GM21786 (cell line): ENCODE results near the gene EFCAB5.
"Not testable (repeated sequence)": the region's sequence is repeated elsewhere in the genome, so short reads cannot be mapped to it uniquely, and the experiment has no call there.

Source experiments
- ATAC-seq: cut with Tn5 transposase; IDR thresholded peaks from one replicate; pipeline ENCODE4 v1.9.1; 2021; ENCODE audit not compliant: unreplicated experiment

Gene EFCAB5

GRCh38 chr17:30093463-30094147, 152.2 kb downstream of the EFCAB5 start:
- no peak for ATAC-seq

- ATAC-seq: no peak
Measured at GRCh38 chr17:30095507-30096244, 154.2 kb downstream of the EFCAB5 start.

DNA sequence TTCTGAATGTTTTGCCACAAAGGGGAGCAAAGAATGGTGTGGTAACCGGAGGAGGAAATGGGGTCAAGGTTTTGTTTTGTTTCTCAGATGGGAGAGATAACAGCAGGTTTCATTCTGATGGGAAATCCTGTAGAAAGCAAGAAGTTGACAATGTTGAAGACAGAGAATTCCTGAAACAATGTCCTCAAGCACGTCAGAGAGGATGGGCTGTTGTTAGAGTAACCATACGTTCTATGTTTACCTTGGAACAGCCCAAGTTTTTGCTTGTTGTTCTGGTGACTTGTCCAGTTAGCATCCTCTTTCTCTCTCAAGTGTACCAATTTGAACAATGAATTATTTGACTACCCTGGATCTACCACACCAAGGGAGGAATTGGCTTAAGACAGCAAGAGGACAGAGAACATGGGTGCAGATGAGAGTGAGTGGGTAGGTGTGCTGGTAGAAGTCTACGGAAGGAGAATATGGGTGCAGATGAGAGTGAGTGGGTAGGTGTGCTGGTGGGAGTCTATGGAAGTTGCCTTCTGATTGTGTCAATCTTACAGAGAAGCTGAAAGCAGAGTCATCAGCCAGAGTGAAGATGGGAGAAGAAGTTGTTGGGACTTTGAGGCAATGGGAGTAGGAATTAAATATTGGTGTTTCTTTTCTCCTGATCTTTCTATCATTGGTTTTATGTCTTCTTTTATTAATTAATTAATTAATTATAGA, 160.4 kb downstream of the EFCAB5 start:
- ATAC-seq: no peak

GRCh38 chr17:30103921-30104320, 162.5 kb downstream of the EFCAB5 start:
- no peak for ATAC-seq

- no peak for ATAC-seq
Measured at GRCh38 chr17:30104575-30105339, 163.3 kb downstream of the EFCAB5 start.

DNA sequence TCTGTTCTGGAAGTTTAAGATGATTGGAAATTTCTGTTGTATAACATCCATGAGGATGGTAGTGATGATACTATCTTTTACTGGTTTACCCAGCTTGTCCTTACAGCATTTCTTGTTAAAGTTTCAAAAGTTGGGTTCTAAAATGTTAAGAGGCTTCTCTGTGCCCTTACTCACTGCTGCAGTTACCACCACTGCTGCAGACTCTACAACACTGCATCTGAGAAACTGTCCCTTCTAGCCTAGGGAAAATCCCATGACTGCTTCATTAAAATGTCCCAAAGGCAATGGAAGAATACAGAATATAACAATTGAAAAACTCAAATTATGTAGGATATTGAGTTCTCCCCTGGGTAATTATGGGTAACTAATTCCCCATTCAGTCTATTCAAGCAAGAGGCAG, 171.4 kb downstream of the EFCAB5 start:
- ATAC-seq: peak; percentile 33

- peak; percentile 57 for ATAC-seq
Measured at GRCh38 chr17:30113213-30113612, 171.8 kb downstream of the EFCAB5 start.

GRCh38 chr17:30116345-30116660, 174.9 kb downstream of the EFCAB5 start:
- ATAC-seq: peak; percentile 10

DNA sequence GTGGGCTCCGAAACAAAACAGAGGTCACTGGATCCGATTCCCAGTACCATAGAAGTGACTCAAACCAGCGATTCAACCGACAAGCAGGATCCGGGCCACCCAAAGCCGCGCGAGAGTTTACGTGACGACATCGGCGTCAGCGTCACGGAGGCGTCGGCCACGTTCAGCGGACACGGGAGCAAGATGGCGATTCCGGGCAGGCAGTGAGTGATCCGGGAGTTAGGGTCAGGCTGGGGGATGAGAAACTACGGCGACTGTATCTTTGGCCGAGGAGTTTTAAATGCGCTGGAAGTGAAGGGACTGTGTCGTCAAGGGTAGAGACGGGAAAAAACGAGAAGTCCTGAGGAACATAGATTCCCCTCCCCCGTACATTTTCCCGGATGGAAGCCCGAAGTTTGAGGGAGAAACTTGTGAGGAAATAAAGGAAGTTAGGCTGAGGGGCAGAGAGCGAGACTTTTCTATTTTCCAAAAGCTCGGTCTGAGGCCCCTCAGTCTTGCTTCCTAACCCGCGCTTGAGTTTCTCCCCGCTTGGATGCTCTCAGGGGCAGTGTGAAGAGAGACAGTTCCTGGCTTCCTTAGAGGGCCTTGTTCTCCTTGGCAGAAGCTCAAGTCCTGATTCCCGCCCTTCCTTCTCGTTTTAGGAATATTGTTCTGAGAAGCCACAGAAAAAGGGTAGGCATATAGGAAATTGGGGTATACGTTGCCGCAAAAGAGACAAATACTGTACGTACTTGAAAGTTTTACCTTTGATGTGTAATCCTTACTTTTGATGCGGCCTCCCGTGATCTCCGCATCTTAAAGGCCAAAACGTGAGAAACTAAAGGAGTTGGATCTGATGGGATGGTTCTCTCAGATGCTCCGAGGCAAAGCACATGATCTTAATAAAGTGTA, 175.5 kb downstream of the EFCAB5 start, which contains the start of gene NSRP1:
Gene NSRP1, plus strand, starts transcription at position 156 of the 891 bp plus-strand sequence. Its CDS starts 28 bp downstream, at position 184.
- peak; percentile 61 for ATAC-seq

DNA sequence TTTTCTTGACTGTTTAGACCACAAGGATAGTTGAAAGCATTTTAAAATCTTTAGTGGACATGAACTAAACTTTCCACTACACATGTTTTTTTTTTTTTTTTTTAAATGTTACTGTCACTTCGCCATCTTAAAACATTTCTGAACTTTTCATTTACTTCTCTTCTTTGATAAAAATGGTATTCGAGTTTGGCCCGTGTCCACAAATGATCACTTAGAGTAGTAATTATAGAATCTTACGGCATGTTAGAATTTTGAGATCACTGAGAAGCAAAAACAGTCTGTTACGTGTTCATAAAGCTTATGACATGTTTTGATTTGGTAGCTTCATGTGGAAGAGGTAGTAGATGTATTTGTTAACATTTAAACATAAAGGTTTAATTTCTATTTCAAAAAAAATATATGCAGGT, 176.2 kb downstream of the EFCAB5 start:
- no peak for ATAC-seq

DNA sequence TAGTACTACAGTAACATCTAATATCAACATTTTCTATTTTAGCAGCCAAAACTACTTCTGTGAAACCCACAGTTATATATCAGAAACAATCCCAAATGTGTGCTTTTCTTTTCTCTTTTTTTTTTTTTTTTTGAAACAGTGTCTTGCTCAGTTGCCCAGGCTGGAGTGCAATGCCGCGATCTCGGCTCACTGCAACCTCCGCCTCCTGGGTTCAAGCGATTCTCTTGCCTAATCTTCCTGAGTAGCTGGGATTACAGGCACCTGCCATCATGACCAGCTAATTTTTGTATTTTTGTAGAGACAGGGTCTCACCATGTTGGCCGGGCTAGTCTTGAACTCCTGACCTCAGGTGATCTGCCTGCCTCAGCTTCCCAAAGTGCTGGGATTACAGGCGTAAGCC, 177.2 kb downstream of the EFCAB5 start:
- ATAC-seq: not testable (repeated sequence)

DNA sequence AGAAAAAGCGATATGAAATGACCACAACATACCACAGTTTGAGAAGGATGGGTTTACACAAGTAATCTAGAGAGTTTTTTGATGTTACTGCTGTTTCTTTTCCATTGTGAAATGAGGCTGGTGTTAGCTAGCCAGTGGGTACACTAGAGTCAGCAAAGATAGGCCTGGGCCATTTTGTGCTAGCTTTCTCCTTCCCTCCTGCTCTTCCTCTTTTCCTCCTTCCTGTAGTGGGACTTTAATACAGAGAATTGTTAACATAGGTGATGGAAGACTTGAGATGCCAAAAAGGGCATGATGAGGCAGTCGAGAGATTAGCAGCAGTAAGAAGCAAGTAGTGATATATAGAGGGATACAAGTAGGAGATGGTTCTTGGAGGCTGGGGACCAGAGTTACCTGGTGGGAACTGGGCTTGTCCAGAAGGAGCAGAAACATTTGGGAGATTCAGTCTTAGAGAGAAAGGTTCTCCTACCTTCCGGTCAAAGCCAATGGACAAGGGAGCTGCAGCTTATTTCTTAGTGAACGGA, 182.9 kb downstream of the EFCAB5 start:
- ATAC-seq: no peak

- no peak for ATAC-seq
Measured at GRCh38 chr17:30130121-30130520, 188.7 kb downstream of the EFCAB5 start.

GRCh38 chr17:30132615-30133014, 191.2 kb downstream of the EFCAB5 start:
- no peak for ATAC-seq

- no peak for ATAC-seq
Measured at GRCh38 chr17:30133197-30133596, 191.8 kb downstream of the EFCAB5 start.

DNA sequence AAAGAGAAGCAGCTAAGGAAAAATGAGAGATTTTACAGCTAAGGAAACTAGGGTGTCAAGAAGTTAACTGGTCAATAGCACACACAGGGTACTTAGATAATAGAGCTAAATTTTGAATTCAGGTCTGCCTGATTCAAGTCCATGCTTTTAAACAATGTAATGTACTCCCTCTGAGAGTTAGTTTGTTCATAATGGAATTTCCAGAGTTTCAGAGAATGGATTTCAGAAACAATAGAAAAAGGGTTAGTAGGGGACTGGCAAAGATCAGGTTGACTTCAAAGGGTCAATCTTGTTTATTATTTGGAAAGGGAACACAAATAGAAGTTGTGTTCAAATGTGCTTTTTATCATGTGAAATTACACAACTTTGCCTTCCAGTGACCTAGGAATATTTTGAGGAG, 193.1 kb downstream of the EFCAB5 start:
- ATAC-seq: no peak

DNA sequence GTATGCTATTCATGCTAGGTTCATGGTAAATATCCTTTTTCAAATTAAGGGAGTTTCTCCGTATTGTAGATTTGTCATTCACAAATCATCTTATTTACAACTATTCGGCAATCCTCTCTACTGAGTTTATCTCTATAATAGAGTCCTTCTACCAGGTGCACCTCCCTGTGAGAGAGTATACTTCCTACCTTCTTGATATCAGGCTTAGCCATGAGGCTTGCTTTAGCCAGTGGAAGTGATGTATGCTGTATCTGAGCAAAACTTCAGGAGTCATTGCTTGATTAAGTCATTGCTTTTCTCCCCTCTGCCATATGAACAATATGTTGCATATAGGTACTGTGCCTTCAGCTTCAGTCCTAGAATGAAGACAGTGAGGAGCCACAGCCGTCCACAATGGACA, 195.7 kb downstream of the EFCAB5 start:
- ATAC-seq: no peak

DNA sequence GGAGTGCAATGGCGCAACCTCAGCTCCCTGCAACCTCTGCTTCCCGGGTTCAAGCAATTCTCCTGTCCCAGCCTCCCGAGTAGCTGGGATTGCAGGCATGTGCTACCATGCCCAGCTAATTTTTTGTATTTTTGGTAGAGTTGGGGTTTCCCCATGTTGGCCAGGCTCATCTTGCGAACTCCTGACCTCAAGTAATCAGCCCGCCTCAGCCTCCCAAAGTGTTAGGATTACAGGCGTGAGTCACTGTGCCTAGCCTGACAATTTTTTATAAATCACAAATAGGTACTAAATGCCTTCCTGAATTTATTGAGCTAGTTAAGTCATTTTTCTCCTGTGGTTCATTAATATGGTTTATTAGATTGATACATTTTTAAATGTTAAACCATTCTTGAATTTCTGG, 206.4 kb downstream of the EFCAB5 start:
- not testable (repeated sequence) for ATAC-seq

DNA sequence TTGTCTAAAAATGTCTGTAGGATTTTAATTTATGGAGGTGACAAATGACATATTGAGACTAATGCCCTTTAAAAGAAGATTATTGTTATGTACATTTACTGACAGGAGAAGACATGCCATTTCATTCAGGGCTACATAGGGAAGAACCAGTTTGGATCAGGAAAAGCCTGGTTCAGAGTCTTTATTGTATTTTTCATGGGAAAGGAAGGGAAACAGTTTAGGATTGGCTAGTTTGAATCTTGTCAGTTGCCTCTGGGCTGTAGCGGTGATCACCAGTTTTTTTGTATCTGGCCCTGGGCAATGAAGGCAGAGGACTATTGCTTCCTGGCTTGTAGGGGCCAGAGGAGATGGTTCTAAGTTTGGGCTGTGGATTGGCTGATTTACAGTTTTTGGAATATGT, 206.9 kb downstream of the EFCAB5 start:
- ATAC-seq: no peak

- ATAC-seq: no peak
Measured at GRCh38 chr17:30151471-30151870, 210.0 kb downstream of the EFCAB5 start.
